ENCODE data around the gene PAX6.

Gene PAX6

DNA sequence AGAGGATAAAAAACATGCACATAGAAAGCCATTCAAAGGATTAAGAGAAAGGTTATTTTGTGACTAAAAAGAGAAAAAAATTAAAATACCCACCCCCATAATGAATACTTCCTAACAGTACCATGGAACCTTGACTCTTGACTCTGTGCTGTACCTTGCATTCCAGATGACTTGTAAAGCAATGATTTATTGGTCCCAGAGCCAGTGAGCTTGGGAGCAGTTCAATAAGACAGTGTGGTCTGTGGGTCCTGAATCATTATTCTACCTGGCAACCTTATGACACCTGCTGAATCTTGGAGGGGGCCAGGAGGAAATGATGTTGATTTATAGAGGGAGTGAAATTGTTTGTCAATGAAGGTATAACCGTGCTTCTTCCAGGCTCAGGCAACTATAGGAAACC lies 34.2 kb upstream of the PAX6 start:
- Mint-ChIP-seq H3K4me3 (no peak overlapping the region), H3K27me3 (ENCODE audit: low read depth) (peaks cover 56% of the 10 kb centered on the region), H3K36me3 (ENCODE audit: low read depth) (no peaks in the 10 kb centered on the region), H3K9me3 (no peaks in the 10 kb centered on the region), H3K27ac (no peak overlapping the region), H3K4me1 (peaks cover 5% of the 10 kb centered on the region)
- TF ChIP-seq, protein P1, sequence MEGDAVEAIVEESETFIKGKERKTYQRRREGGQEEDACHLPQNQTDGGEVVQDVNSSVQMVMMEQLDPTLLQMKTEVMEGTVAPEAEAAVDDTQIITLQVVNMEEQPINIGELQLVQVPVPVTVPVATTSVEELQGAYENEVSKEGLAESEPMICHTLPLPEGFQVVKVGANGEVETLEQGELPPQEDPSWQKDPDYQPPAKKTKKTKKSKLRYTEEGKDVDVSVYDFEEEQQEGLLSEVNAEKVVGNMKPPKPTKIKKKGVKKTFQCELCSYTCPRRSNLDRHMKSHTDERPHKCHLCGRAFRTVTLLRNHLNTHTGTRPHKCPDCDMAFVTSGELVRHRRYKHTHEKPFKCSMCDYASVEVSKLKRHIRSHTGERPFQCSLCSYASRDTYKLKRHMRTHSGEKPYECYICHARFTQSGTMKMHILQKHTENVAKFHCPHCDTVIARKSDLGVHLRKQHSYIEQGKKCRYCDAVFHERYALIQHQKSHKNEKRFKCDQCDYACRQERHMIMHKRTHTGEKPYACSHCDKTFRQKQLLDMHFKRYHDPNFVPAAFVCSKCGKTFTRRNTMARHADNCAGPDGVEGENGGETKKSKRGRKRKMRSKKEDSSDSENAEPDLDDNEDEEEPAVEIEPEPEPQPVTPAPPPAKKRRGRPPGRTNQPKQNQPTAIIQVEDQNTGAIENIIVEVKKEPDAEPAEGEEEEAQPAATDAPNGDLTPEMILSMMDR (IDR thresholded peaks at IDR 0.05; ENCODE audit: unreplicated experiment in 3 of 3) = no peak

DNA sequence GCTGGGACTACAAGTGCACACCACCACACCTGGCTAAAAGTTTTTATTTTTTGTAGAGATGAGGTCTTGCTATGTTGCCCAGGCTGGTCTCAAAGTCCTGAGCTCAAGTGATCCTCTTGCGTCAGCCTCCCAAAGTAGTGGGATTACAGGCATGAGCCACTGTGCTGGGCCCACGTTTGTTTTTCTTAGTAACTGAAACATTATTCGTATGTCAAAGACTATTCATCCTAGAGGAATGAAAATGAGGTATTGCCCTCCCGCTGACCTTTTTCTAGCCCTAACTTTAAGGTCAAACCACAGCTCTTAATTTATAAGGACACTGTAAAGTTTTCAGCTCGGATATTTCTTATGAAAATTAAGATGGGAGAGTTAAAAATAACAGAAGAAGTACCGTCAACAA lies 33.2 kb upstream of the PAX6 start:
- Mint-ChIP-seq H3K27me3 (ENCODE audit: low read depth) (peaks cover 66% of the 10 kb centered on the region), H3K9me3 (no peaks in the 10 kb centered on the region), H3K27ac (no peak overlapping the region), H3K4me1 (peaks cover 5% of the 10 kb centered on the region), H3K4me3 (no peak overlapping the region), H3K36me3 (ENCODE audit: low read depth) (no peaks in the 10 kb centered on the region)
- TF ChIP-seq, protein P1 (IDR thresholded peaks at IDR 0.05; ENCODE audit: unreplicated experiment in 3 of 3) = no peak

DNA sequence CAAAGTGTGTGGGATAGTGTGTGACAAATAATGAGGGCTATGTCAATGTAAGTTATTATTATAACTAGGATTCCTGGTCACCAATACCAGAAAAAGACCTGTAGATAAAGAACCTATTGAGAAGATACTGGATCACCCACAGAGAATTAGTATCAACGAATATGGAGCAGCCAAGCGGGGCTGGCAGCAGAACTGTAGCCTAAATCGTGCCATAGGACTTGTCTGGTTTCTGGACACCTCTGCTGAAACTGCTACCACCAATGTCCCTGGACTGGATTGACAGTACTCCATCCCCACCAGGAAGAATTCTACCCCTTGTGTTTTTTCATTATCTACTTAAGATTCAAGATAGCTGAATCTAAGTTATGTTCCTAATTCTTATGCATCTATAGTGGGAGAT lies 30.3 kb upstream of the PAX6 start:
- Mint-ChIP-seq H3K27ac (no peak overlapping the region), H3K4me1 (no peaks in the 10 kb centered on the region), H3K36me3 (ENCODE audit: low read depth) (no peaks in the 10 kb centered on the region), H3K9me3 (no peaks in the 10 kb centered on the region), H3K27me3 (ENCODE audit: low read depth) (peaks cover 79% of the 10 kb centered on the region), H3K4me3 (no peak overlapping the region)
- TF ChIP-seq, protein P1 (IDR thresholded peaks at IDR 0.05; ENCODE audit: unreplicated experiment in 3 of 3) = no peak

DNA sequence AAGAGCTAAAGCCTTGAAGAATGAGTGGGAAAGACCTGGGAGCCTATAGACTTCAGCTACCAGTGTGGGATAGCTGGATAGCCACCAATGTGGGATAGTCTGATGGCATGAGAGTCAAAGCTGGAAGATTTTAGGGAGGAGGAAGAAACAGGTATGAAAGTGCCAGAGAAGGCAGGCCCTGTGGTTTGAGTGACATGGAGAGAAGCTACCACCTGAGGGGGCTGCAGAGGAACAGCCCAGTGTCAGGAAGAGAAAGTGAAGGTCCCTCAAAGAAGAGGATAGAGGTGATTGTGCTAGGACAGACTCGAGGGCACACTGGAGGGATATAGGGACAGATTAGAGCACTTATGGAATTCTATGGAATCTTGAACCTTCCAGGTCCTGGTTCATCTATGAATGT lies 23.1 kb upstream of the PAX6 start:
- Mint-ChIP-seq H3K27me3 (ENCODE audit: low read depth) (peaks cover 21% of the 10 kb centered on the region), H3K36me3 (ENCODE audit: low read depth) (no peaks in the 10 kb centered on the region), H3K9me3 (no peaks in the 10 kb centered on the region), H3K4me1 (no peaks in the 10 kb centered on the region), H3K27ac (no peak overlapping the region), H3K4me3 (no peak overlapping the region)
- TF ChIP-seq, protein P1 (IDR thresholded peaks at IDR 0.05; ENCODE audit: unreplicated experiment in 3 of 3) = no peak

DNA sequence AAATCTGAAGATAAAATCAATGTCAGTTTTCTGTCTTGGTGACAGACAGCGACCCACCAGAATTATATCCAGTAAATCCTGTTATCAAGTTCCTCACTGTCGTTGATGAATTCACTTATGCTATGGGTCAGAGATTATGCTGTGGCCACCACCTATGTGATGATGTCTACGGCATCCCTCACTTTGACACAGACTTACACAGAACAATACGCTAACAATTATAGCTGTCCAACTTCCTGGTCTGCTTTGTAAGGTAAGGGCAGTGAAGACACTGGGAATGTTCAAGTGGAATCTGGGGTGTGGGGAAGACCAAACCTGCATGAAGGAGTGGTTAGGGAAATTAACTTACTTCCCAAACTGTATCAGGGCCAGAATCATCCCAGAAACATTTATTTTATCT lies 19.3 kb upstream of the PAX6 start:
- no peaks in the 10 kb centered on the region for H3K27me3 Mint-ChIP-seq (ENCODE audit: low read depth)
- H3K9me3 Mint-ChIP-seq = no peaks in the 10 kb centered on the region
- no peaks in the 10 kb centered on the region for H3K4me1 Mint-ChIP-seq
- no peak overlapping the region for H3K4me3 Mint-ChIP-seq
- no peaks in the 10 kb centered on the region for H3K36me3 Mint-ChIP-seq (ENCODE audit: low read depth)
- H3K27ac Mint-ChIP-seq = no peak overlapping the region
- TF ChIP-seq, protein P1 (IDR thresholded peaks at IDR 0.05; ENCODE audit: unreplicated experiment in 3 of 3) = no peak

DNA sequence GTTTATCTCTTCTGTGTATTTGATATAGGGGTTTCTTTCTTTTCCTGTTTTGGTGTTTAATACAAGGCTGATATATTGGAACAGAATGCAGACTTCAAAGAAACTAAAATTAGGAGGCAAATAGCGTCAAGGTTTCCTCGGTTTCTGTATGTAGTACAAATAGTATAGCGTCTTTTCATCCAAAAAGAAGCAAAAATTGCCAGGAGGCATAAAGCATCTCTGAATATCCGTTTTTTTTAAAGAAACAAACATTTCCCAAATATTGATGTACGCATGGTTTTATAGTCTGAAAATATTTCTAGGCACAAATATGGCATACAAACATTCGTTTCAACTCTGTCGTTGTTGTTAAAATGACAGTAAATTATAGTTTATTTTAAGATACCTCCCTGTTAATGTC lies 17.1 kb upstream of the PAX6 start:
- Mint-ChIP-seq H3K4me3 (no peak overlapping the region), H3K4me1 (no peaks in the 10 kb centered on the region), H3K27ac (no peak overlapping the region), H3K27me3 (ENCODE audit: low read depth) (no peaks in the 10 kb centered on the region), H3K36me3 (ENCODE audit: low read depth) (no peaks in the 10 kb centered on the region), H3K9me3 (no peaks in the 10 kb centered on the region)
- TF ChIP-seq, protein P1 (IDR thresholded peaks at IDR 0.05; ENCODE audit: unreplicated experiment in 3 of 3) = no peak

All from nephron (organoid).